HEK293 (cell line): ENCODE results near the gene TLE4.
"Not testable (repeated sequence)": the region's sequence is repeated elsewhere in the genome, so short reads cannot be mapped to it uniquely, and the experiment has no call there.

Experiments used
- CTCF ChIP-seq: fragments of 450-650 bp; formaldehyde crosslinking; IDR thresholded peaks from 2 replicates; pipeline ENCODE4 v1.5.1; 2016; ENCODE audit warnings: missing biosample characterization, missing genetic modification characterization
- ZNF211 ChIP-seq: fragments of 450-650 bp; formaldehyde crosslinking; IDR thresholded peaks from 2 replicates; pipeline ENCODE4 v1.5.1; 2016; ENCODE audit warnings: low read depth, missing biosample characterization, missing genetic modification characterization
- ZNF560 ChIP-seq: fragments of 450-650 bp; formaldehyde crosslinking; IDR thresholded peaks from 2 replicates; pipeline ENCODE4 v1.5.1; 2017; ENCODE audit warnings: missing biosample characterization, missing genetic modification characterization, borderline replicate concordance
- ZNF624 ChIP-seq: fragments of 450-650 bp; formaldehyde crosslinking; IDR thresholded peaks from 2 replicates; pipeline ENCODE4 v1.5.1; 2017; ENCODE audit warnings: missing biosample characterization, missing genetic modification characterization
- ZSCAN18 ChIP-seq: fragments of 450-650 bp; formaldehyde crosslinking; IDR thresholded peaks from 2 replicates; pipeline ENCODE4 v1.5.1; 2016; ENCODE audit warnings: missing biosample characterization, missing genetic modification characterization

GRCh38 chr9:79751895-79752466 is 180.2 kb downstream of the TLE4 start:
- TF ChIP-seq ZNF211 (tag by site-specific recombination); ZNF560 (tag by site-specific recombination); ZNF624; ZSCAN18; CTCF (tag by site-specific recombination): not testable (repeated sequence)
